ENCODE measurements around the gene ANXA1. TPM values are rescaled to one million over a fixed set of nuclear protein-coding genes. Genes with fewer than 3 reads are reported as not detected.

Gene ANXA1
- total RNA-seq, 6 experiments from 2014 or later = 3.2 to 16.8 (median 12.5) TPM

DNA sequence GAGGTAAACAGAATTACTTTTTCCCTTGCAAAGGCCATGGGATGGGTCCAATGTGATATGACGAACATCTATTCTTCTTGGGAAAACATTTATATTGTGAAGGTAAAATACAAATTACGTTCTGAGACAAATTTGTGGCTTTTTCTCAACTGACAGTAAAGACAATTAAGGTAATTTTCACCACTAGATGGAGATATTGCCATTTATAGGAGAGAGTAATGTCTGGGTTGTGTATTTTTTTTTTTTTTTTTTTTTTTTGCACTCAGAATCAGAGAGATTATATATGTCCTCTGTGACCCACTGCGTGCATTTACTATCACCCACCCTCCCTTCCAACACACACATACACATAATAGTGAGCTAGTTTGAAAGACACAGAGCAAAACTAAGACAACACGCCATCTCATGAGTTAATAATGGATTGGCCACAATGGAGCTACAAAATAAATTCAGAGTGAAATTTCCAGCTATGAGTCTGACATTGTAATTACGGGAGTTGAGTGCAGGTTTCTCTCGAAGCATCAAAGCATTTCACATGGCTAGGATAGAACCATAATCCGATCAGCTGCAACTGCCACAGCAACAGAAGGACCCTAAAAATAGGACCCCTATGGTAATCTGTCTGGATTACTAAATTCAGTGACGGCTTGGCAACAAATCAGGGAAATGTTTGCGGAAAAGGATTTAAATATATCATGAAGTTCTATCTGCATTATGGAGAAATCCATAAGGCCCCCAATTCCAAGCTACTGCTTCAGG lies 49.2 kb downstream of the ANXA1 start:
- intact Hi-C loops (cut with DNase I) = no loop called here
- ATAC-seq (peak; percentile 48 to 66 (median 61)), DNase-seq (no peak)
- no peaks in the 10 kb centered on the region for H3K9me3 ChIP-seq
- no peaks in the 10 kb centered on the region for H3K27me3 ChIP-seq
- H3K36me3 ChIP-seq = no peaks in the 10 kb centered on the region
- no peak overlapping the region for H3K27ac ChIP-seq
- H3K4me1 ChIP-seq = no peaks in the 10 kb centered on the region
- peak; percentile 40 to 65 (median 56) for TF ChIP-seq CTCF (IDR thresholded peaks at IDR 0.05)
- no peak for TF ChIP-seq POLR2A (IDR thresholded peaks at IDR 0.05)
- WGBS (ENCODE audit: insufficient coverage, low coverage, low lambda C conversion rate, missing lambda C conversion rate) = 28% methylated on average over 8 of the region's 9 CpGs
- H3K4me3 ChIP-seq = no peak overlapping the region

DNA sequence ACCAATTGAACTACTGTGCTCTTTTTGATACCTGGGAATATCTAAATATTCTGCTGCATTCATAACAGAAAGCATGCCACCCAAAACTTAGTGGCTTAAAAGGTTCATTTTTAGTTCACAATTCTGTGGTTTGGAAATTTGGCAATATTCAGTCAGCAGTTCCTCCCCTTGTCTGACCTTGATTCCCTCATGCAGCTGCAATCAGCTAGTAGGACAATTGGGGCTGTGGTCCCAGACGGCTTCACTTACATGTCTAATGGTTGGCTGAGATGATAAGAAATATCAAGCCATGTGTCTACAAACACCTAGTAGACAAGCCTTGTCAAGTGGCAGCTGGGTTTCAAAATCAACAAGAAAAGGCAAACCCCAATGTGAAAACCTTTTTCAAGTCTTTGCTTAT lies 51.3 kb downstream of the ANXA1 start:
- ATAC-seq (no peak), DNase-seq (no peak)
- no peaks in the 10 kb centered on the region for H3K9me3 ChIP-seq
- no peaks in the 10 kb centered on the region for H3K4me1 ChIP-seq
- no peak overlapping the region for H3K4me3 ChIP-seq
- TF ChIP-seq POLR2A (IDR thresholded peaks at IDR 0.05) (no peak), CTCF (IDR thresholded peaks at IDR 0.05) (no peak)
- no peaks in the 10 kb centered on the region for H3K36me3 ChIP-seq
- 0% methylated on average over 1 of the region's 1 CpG for WGBS (ENCODE audit: insufficient coverage, low coverage, low lambda C conversion rate, missing lambda C conversion rate)
- intact Hi-C loops (cut with DNase I) = no loop called here
- H3K27ac ChIP-seq = no peak overlapping the region
- H3K27me3 ChIP-seq = no peaks in the 10 kb centered on the region

GRCh38 chr9:73204936-73205335 lies 53.3 kb downstream of the ANXA1 start:
- WGBS (ENCODE audit: insufficient coverage, low coverage, low lambda C conversion rate, missing lambda C conversion rate) = 63% methylated on average over 4 of the region's 4 CpGs
- H3K36me3 ChIP-seq = no peaks in the 10 kb centered on the region
- TF ChIP-seq POLR2A (IDR thresholded peaks at IDR 0.05) (no peak), CTCF (IDR thresholded peaks at IDR 0.05) (no peak)
- no peak overlapping the region for H3K27ac ChIP-seq
- no peak for ATAC-seq
- H3K4me3 ChIP-seq = no peak overlapping the region
- no peaks in the 10 kb centered on the region for H3K9me3 ChIP-seq
- H3K4me1 ChIP-seq = no peaks in the 10 kb centered on the region
- DNase-seq = no peak
- H3K27me3 ChIP-seq = no peaks in the 10 kb centered on the region
- intact Hi-C loops (cut with DNase I) = no loop called here

DNA sequence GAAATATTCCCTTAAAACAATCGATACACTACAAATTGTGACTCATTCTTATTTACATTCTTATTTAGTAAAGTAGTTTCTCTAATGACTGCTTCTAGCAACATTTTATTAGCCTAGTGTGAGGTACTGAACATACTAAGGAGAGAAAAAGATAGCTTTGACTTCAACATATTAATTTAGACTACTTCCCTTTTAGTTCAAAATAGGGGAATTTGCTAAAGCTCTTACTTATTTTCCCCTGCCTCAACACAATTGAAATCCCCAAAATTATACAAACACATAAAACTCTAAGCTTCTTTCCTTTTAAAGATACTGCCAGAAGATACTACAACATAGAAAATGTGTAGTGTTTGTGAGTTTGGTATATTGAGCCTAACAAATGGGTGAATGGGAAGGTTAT lies 55.2 kb downstream of the ANXA1 start:
- H3K4me3 ChIP-seq = no peak overlapping the region
- intact Hi-C loops (cut with DNase I) = no loop called here

More for the DNA sequence above, 55.2 kb downstream of the ANXA1 start:
- Histone ChIP-seq H3K4me1 (no peaks in the 10 kb centered on the region), H3K27me3 (no peaks in the 10 kb centered on the region), H3K36me3 (no peaks in the 10 kb centered on the region), H3K27ac (no peak overlapping the region), H3K9me3 (no peaks in the 10 kb centered on the region)
- TF ChIP-seq POLR2A (IDR thresholded peaks at IDR 0.05) (no peak), CTCF (IDR thresholded peaks at IDR 0.05) (no peak)
- 61% methylated on average over 1 of the region's 1 CpG for WGBS (ENCODE audit: insufficient coverage, low coverage, low lambda C conversion rate, missing lambda C conversion rate)
- ATAC-seq = no peak
- DNase-seq = no peak

All from right lobe of liver (tissue), 6 donors.